PC-3 (cell line): ENCODE results near the gene GPC4.

ENCODE experiments used
- EZH2 ChIP-seq: fragments of 300-600 bp; sonication (generic); IDR thresholded peaks from one replicate; pipeline ENCODE4 v1.6.1; 2017; ENCODE audit warnings: antibody characterized with exemption, mild to moderate bottlenecking, low read length; ENCODE audit not compliant: unreplicated experiment
- EZH2phosphoT487 ChIP-seq: fragments of 300-600 bp; sonication (generic); IDR thresholded peaks from 2 replicates; pipeline ENCODE4 v1.6.1; 2018; ENCODE audit warnings: mild to moderate bottlenecking, antibody characterized with exemption, low read length, borderline replicate concordance
- TF ChIP-seq, protein P1 (sequence below): fragments of 300-600 bp; sonication (generic); conservative IDR thresholded peaks from 2 replicates; pipeline ENCODE4 v1.5.1; 2017; ENCODE audit warnings: antibody characterized with exemption, low read depth, mild to moderate bottlenecking, low read length

DNA sequence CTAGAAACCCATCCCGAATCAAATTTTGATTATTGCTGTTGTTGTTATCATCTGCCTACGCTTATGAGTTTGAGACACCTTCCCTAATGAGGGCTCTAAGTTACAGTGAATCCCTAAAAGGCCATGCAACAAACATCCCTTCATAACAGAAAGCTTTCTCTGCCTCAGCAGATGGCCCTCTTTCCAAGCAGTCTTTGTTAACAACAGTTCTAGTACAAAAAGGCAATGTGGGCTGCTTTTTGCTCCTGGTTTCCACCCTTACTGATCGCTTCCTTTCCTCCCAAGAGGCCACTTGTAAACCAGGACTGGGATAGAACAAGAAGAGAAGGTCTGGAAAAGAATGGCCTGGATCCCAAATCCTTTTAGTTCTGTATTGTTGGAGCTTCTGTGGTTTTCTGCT, 24.2 kb downstream of the GPC4 start:
- TF ChIP-seq, protein P1, sequence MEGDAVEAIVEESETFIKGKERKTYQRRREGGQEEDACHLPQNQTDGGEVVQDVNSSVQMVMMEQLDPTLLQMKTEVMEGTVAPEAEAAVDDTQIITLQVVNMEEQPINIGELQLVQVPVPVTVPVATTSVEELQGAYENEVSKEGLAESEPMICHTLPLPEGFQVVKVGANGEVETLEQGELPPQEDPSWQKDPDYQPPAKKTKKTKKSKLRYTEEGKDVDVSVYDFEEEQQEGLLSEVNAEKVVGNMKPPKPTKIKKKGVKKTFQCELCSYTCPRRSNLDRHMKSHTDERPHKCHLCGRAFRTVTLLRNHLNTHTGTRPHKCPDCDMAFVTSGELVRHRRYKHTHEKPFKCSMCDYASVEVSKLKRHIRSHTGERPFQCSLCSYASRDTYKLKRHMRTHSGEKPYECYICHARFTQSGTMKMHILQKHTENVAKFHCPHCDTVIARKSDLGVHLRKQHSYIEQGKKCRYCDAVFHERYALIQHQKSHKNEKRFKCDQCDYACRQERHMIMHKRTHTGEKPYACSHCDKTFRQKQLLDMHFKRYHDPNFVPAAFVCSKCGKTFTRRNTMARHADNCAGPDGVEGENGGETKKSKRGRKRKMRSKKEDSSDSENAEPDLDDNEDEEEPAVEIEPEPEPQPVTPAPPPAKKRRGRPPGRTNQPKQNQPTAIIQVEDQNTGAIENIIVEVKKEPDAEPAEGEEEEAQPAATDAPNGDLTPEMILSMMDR, result no peak
- TF ChIP-seq EZH2 (no peak), EZH2phosphoT487 (no peak)
